Ovary (tissue), 9 donors: Measurements from ENCODE around the gene ST3GAL6. TPM values are rescaled to one million over a fixed set of nuclear protein-coding genes. Genes with fewer than 3 reads are reported as not detected.

ENCODE experiments used
- DNase-seq, 5 donors: peaks; one replicate each; pipeline ENCODE4 v3.0.0-alpha.2; 2019 to 2020
- H3K27ac ChIP-seq, 2 donors: fragments of 200-600 bp; one replicate each; pipeline versions ENCODE4 v1.5.1 to v1.8.0; 2019 to 2022
- H3K27me3 ChIP-seq: fragments of 200-600 bp; one replicate; pipeline ENCODE4 v1.8.0; 2022
- H3K36me3 ChIP-seq: fragments of 200-600 bp; sonication (generic); one replicate; pipeline ENCODE4 v1.5.1; 2019
- H3K4me1 ChIP-seq: one replicate; pipeline ENCODE4 v1.8.1; 2013; ENCODE audit warnings: mild to moderate bottlenecking, moderate library complexity; ENCODE audit not compliant: insufficient read depth
- H3K4me3 ChIP-seq: fragments of 200-600 bp; sonication (generic); one replicate; pipeline ENCODE4 v1.5.1; 2017
- H3K9me3 ChIP-seq, 2 donors: fragments of 200-600 bp in 1 of 2; sonication (generic) in 1 of 2; one replicate each; pipeline versions ENCODE4 v1.5.1 to v1.8.1; 2013 to 2019; ENCODE audit warnings: mild to moderate bottlenecking in 1 of 2, moderate library complexity in 1 of 2
- EP300 ChIP-seq: sonication (generic); formaldehyde crosslinking; IDR thresholded peaks from one replicate; pipeline ENCODE4 v1.6.1; 2017; ENCODE audit warnings: antibody characterized with exemption
- POLR2A ChIP-seq: fragments of 450-650 bp; IDR thresholded peaks from one replicate; pipeline ENCODE4 v1.6.1; 2017; ENCODE audit warnings: antibody characterized with exemption, mild to moderate bottlenecking, moderate library complexity
- WGBS, 3 donors: extraction: QIAGEN DNeasy Blood & Tissue Kit in 1 of 3; methylation state at CpG; one replicate each; pipeline versions ENCODE4 v1.1.5 to v1.1.7; 2013 to 2017; 5-methylcytosine and 5-hydroxymethylcytosine counted together
- intact Hi-C, 4 donors: fragments of 100-400 bp; cut with DNase I; formaldehyde crosslinking; loops; one replicate each; pipeline versions ENCODE4 v1.11.0 to v1.15.1; 2022 to 2023
- polyA plus RNA-seq, 2 donors: library from polyadenylated mRNA; stranded (reverse); fragments of 200-250 nt in 1 of 2; fragments of 350-450 nt in 1 of 2; fragmentation: Illumina TruSeq in 1 of 2; extraction: RNeasy Lipid Tissue Mini Kit (QIAGEN cat#74804) in 1 of 2; gene quantifications; one replicate each; pipeline ENCODE4 v1.2.3, GENCODE V29; 2013 to 2014
- total RNA-seq, 7 donors: library from RNA; depleted of rRNA in 2 of 7; stranded (reverse); fragments of >200 nt in 2 of 7; fragmentation: NEBNext Ultra II Directional in 3 of 7; extraction: Animal tissue kit (Norgen Biotek cat#: 25700) in 3 of 7; gene quantifications; one replicate each; pipeline versions ENCODE4 v1.1.0 to v1.2.4, GENCODE V29; 2016 to 2023
- TF ChIP-seq, protein P1 (sequence below), 3 donors: fragments of 450-650 bp in 2 of 3; fragments of 200-600 bp in 1 of 3; IDR thresholded peaks; one replicate each; pipeline versions ENCODE4 v1.5.1 to v1.8.0; 2016 to 2022; ENCODE audit warnings: antibody characterized with exemption in 3 of 3, mild to moderate bottlenecking in 1 of 3
- donor health status: DM: no; HTN: no; CAD: no; lungs with moderate emphysema.
- donor health status: DM: no; HTN: no; CAD: no.
- donor health status: Bipolar disorder and iron deficiency.
- donor health status: DM: yes; HTN: yes; CAD: no.
- donor health status: DM: no; HTN: no; CAD: no.
- donor health status: DM: yes; HTN: yes; CAD: no.

ST3GAL6 gene
- total and polyA plus RNA-seq, 9 donors, result 1.9 to 16.7 (median 3.7) TPM

GRCh38 chr3:98755601-98756000 lies 7.5 kb upstream of the ST3GAL6 start:
- Histone ChIP-seq H3K4me3 (no peak overlapping the region), H3K9me3 (no peaks in the 10 kb centered on the region), H3K27me3 (no peaks in the 10 kb centered on the region), H3K36me3 (no peaks in the 10 kb centered on the region), H3K4me1 (no peaks in the 10 kb centered on the region), H3K27ac (no peak overlapping the region)
- 29 to 40% (median 34%) methylated on average over 4 of the region's 4 CpGs for WGBS, 3 donors
- intact Hi-C loops, result no loop called here
- no peak for TF ChIP-seq EP300
- TF ChIP-seq, protein P1, sequence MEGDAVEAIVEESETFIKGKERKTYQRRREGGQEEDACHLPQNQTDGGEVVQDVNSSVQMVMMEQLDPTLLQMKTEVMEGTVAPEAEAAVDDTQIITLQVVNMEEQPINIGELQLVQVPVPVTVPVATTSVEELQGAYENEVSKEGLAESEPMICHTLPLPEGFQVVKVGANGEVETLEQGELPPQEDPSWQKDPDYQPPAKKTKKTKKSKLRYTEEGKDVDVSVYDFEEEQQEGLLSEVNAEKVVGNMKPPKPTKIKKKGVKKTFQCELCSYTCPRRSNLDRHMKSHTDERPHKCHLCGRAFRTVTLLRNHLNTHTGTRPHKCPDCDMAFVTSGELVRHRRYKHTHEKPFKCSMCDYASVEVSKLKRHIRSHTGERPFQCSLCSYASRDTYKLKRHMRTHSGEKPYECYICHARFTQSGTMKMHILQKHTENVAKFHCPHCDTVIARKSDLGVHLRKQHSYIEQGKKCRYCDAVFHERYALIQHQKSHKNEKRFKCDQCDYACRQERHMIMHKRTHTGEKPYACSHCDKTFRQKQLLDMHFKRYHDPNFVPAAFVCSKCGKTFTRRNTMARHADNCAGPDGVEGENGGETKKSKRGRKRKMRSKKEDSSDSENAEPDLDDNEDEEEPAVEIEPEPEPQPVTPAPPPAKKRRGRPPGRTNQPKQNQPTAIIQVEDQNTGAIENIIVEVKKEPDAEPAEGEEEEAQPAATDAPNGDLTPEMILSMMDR (IDR thresholded peaks at IDR 0.05), result no peak
- TF ChIP-seq POLR2A, result no peak
- no peak for DNase-seq

DNA sequence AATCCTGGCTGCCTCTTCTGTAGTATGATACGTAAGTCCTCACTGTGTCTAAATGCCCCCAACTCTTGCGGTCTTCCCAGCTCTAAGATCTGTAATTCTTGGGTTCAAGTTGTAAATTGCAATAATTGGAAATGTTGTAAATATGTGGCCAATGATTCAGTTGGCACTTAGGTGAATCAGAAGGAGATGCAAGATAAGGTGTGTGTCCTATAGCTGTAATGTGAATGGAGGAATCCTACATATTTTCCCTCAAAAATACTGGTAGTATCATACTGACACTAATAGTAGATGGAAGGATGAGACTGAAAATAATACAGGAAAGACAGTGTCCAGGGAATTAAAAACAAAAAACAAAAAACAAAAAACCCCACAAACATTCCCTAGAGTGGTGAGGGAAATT lies 3.5 kb upstream of the ST3GAL6 start:
- intact Hi-C loops, result no loop called here
- H3K27me3 ChIP-seq, result no peaks in the 10 kb centered on the region
- DNase-seq, result no peak
- H3K4me1 ChIP-seq, result peaks cover 4% of the 10 kb centered on the region
- H3K36me3 ChIP-seq, result no peaks in the 10 kb centered on the region
- no peak overlapping the region for H3K27ac ChIP-seq
- no peak overlapping the region for H3K4me3 ChIP-seq
- no peaks in the 10 kb centered on the region for H3K9me3 ChIP-seq
- 97 to 99% (median 98%) methylated on average over 2 of the region's 2 CpGs for WGBS, 3 donors
- TF ChIP-seq, protein P1 (IDR thresholded peaks at IDR 0.05), result no peak
- no peak for TF ChIP-seq EP300

DNA sequence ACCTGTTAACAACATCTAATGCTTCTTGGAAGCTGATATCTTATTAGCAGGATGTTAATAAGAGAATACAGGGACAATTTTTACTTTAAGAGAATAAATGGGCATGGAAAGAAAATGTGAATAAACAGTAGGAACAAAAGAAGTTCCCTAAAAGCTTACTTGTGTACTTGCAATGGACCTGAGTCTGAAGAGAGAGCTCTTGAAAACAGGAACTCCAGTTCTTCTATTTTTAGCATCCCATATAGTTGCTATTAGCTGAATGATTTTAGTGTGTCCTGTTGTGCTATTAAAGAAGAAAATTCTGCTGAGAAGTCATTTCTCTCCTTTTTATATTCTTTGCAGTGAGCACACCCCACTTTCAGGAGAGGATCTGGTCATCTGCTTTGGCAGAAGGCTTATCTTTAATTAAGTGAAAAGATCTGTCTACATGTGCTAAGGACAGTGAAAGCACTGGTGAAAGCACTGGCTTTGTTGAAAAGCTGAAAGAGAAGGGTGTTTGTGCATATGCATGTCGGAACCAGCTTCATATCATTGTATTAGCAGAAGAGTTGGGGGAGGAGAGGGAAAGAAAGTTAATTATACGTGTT lies 1.4 kb upstream of the ST3GAL6 start:
- H3K36me3 ChIP-seq, result no peaks in the 10 kb centered on the region
- intact Hi-C loops, result no loop called here
- H3K4me3 ChIP-seq, result no peak overlapping the region
- no peaks in the 10 kb centered on the region for H3K27me3 ChIP-seq
- H3K27ac ChIP-seq, result no peak overlapping the region
- no peak for DNase-seq
- no peak for TF ChIP-seq POLR2A
- TF ChIP-seq, protein P1 (IDR thresholded peaks at IDR 0.05), result no peak
- H3K9me3 ChIP-seq, result no peaks in the 10 kb centered on the region
- H3K4me1 ChIP-seq, result peaks cover 4% of the 10 kb centered on the region
- 46 to 66% (median 66%) methylated on average over 2 of the region's 2 CpGs for WGBS, 3 donors

- Histone ChIP-seq H3K27ac (no peak overlapping the region), H3K4me1 (peaks cover 4% of the 10 kb centered on the region)
Observed at GRCh38 chr3:98763819-98764418, 779 bp downstream of the ST3GAL6 start.

More at GRCh38 chr3:98763819-98764418, 779 bp downstream of the ST3GAL6 start:
- Histone ChIP-seq H3K4me3 (no peak overlapping the region), H3K27me3 (no peaks in the 10 kb centered on the region), H3K36me3 (no peaks in the 10 kb centered on the region), H3K9me3 (no peaks in the 10 kb centered on the region)
- no peak for DNase-seq
- intact Hi-C loops, result no loop called here
- TF ChIP-seq POLR2A, result no peak
- TF ChIP-seq, protein P1 (IDR thresholded peaks at IDR 0.05), result no peak
- TF ChIP-seq EP300, result no peak
- 29 to 53% (median 37%) methylated on average over 5 of the region's 5 CpGs for WGBS, 3 donors
